ENCODE data around the gene TNNT2. TPM values are rescaled to one million over a fixed set of nuclear protein-coding genes. Genes with fewer than 3 reads are reported as not detected.

The TNNT2 gene
- total and polyA plus RNA-seq, 2 of the 4 experiments (the other 2 are of a cell fraction) = 0.18 to 1.2 TPM

DNA sequence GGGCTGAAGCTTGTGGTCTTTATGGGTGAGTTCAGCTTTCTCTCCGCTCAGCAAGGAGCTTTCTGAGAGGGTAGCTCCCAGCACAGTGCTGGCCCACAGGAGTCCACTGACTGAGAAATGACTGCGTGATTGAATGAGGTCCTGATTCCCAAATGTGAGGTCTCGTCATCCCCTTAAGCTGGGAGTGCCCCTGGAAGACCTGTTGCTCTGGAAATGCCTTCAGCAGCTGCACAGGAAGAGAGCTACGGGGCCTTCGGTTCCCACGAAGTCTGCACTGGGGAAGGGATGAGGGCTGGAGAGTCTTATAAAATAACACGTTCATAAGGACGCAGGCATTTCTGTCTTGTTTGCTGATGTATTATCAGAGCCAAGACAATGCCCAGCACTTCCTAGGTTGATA lies 14.0 kb downstream of the TNNT2 start:
- Histone ChIP-seq H3K36me3 (ENCODE audit: control insufficient read depth, insufficient read depth, low read length) (no peaks in the 10 kb centered on the region), H3K4me2 (ENCODE audit: low read depth, low read length) (no peak overlapping the region), H3K4me3 (ENCODE audit: insufficient read depth, low read depth, low read length) (no peak overlapping the region), H3K9ac (ENCODE audit: low read depth, low read length) (no peak overlapping the region), H3K27me3 (ENCODE audit: control insufficient read depth, insufficient read depth, low read length) (peaks cover 72% of the 10 kb centered on the region), H3K4ac (ENCODE audit: low read depth, low read length) (no peak overlapping the region), H4K20me1 (ENCODE audit: insufficient read depth, low read length) (no peaks in the 10 kb centered on the region; the same call in 1 of the 2 replicates), H3K79me1 (ENCODE audit: low read depth in 1 of 2, low read length in 2 of 2) (no peaks in the 10 kb centered on the region), H2AK5ac (ENCODE audit: low read depth, low read length) (no peak overlapping the region), H3K4me1 (ENCODE audit: control insufficient read depth, insufficient read depth, low read length) (no peaks in the 10 kb centered on the region), H3K18ac (ENCODE audit: low read depth, low read length) (no peak overlapping the region), H4K5ac (ENCODE audit: low read depth, low read length) (no peak overlapping the region), H2AFZ (replicated peaks; ENCODE audit: low read length, poor library complexity) (no peak overlapping the region), H2AK9ac (replicated peaks; ENCODE audit: low read depth, low read length, poor library complexity) (no peak overlapping the region), H3K56ac (ENCODE audit: extremely low read depth, insufficient read depth, low read length) (no peak overlapping the region), H3K9me1 (ENCODE audit: insufficient read depth, low read length) (no peaks in the 10 kb centered on the region), H3K14ac (replicated peaks; ENCODE audit: low read depth, low read length) (no peak overlapping the region), H2BK20ac (ENCODE audit: low read depth, low read length) (no peak overlapping the region), H3K23ac (ENCODE audit: low read depth, low read length) (no peak overlapping the region), H4K8ac (ENCODE audit: low read depth in 2 of 2, low read length in 2 of 2) (no peak overlapping the region), H2BK5ac (ENCODE audit: low read depth, low read length, poor library complexity, severe bottlenecking) (no peak overlapping the region), H4K91ac (ENCODE audit: insufficient read depth, low read depth, low read length) (no peak overlapping the region), H2BK15ac (ENCODE audit: low read depth, low read length) (no peak overlapping the region), H3K9me3 (ENCODE audit: control insufficient read depth, insufficient read depth, low read length) (no peaks in the 10 kb centered on the region), H2BK120ac (ENCODE audit: low read depth, low read length) (no peak overlapping the region), H3K27ac (ENCODE audit: insufficient read depth, low read length) (no peak overlapping the region)
- in situ Hi-C loops (cut with MboI; ENCODE audit: low sequenced_read_pairs) = no loop called here
- dilution Hi-C loops (cut with HindIII; ENCODE audit: low sequenced_read_pairs, unreplicated experiment) = no loop called here
- intact Hi-C loops (cut with micrococcal nuclease) = no loop called here
- 59% methylated on average over 6 of the region's 8 CpGs; no CpG with 5 or more reads in 1 of the 2 experiments for WGBS, 2 experiments (ENCODE audit: extremely low coverage in 2 of 2, insufficient read length in 1 of 2)
- TF ChIP-seq MAZ (IDR thresholded peaks at IDR 0.05; ENCODE audit: borderline replicate concordance, low read depth, low read length) (no peak), RAD21 (IDR thresholded peaks at IDR 0.05; ENCODE audit: low read length) (no peak), RCOR1 (IDR thresholded peaks at IDR 0.05; ENCODE audit: insufficient replicate concordance, low read length) (no peak), POLR2A (IDR thresholded peaks at IDR 0.05; ENCODE audit: low read depth, low read length) (no peak), BHLHE40 (IDR thresholded peaks at IDR 0.05; ENCODE audit: low read depth, low read length) (no peak), FOS (IDR thresholded peaks at IDR 0.05; ENCODE audit: low read depth, low read length) (no peak), SMC3 (IDR thresholded peaks at IDR 0.05; ENCODE audit: low read depth, low read length) (no peak), MAFK (IDR thresholded peaks at IDR 0.05; ENCODE audit: low read depth, low read length) (no peak), MXI1 (IDR thresholded peaks at IDR 0.05; ENCODE audit: borderline replicate concordance, low read depth, low read length) (no peak), RFX5 (IDR thresholded peaks at IDR 0.05; ENCODE audit: low read depth, low read length) (no peak), CHD1 (IDR thresholded peaks at IDR 0.05; ENCODE audit: low read depth, low read length) (no peak), CEBPB (IDR thresholded peaks at IDR 0.05; ENCODE audit: low read depth, low read length) (no peak), NFE2L2 (IDR thresholded peaks at IDR 0.05; ENCODE audit: low read depth, low read length) (no peak)
- TF ChIP-seq, protein P1, sequence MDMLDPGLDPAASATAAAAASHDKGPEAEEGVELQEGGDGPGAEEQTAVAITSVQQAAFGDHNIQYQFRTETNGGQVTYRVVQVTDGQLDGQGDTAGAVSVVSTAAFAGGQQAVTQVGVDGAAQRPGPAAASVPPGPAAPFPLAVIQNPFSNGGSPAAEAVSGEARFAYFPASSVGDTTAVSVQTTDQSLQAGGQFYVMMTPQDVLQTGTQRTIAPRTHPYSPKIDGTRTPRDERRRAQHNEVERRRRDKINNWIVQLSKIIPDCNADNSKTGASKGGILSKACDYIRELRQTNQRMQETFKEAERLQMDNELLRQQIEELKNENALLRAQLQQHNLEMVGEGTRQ (IDR thresholded peaks at IDR 0.05; ENCODE audit: low read depth, low read length) = no peak
- TF ChIP-seq, protein P2, sequence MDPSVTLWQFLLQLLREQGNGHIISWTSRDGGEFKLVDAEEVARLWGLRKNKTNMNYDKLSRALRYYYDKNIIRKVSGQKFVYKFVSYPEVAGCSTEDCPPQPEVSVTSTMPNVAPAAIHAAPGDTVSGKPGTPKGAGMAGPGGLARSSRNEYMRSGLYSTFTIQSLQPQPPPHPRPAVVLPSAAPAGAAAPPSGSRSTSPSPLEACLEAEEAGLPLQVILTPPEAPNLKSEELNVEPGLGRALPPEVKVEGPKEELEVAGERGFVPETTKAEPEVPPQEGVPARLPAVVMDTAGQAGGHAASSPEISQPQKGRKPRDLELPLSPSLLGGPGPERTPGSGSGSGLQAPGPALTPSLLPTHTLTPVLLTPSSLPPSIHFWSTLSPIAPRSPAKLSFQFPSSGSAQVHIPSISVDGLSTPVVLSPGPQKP (IDR thresholded peaks at IDR 0.05; ENCODE audit: borderline replicate concordance, low read depth, low read length) = no peak
- TF ChIP-seq, protein P3, sequence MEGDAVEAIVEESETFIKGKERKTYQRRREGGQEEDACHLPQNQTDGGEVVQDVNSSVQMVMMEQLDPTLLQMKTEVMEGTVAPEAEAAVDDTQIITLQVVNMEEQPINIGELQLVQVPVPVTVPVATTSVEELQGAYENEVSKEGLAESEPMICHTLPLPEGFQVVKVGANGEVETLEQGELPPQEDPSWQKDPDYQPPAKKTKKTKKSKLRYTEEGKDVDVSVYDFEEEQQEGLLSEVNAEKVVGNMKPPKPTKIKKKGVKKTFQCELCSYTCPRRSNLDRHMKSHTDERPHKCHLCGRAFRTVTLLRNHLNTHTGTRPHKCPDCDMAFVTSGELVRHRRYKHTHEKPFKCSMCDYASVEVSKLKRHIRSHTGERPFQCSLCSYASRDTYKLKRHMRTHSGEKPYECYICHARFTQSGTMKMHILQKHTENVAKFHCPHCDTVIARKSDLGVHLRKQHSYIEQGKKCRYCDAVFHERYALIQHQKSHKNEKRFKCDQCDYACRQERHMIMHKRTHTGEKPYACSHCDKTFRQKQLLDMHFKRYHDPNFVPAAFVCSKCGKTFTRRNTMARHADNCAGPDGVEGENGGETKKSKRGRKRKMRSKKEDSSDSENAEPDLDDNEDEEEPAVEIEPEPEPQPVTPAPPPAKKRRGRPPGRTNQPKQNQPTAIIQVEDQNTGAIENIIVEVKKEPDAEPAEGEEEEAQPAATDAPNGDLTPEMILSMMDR (conservative IDR thresholded peaks at IDR 0.05; ENCODE audit: low read depth, low read length) = no peak
- ChIA-PET POLR2A (ENCODE audit: unreplicated experiment) (no interaction called here), CTCF (interaction anchor here (1.1 to 1.2 kb wide), 2 partner anchors 15 to 109 kb away, joined by 4 to 6 read pairs; no protein-coding TSS in a partner anchor)
- ATAC-seq (ENCODE audit: low read depth) = no peak
- BruUV-seq (replicated peaks) = no TSS peak
- no peak for DNase-seq

All from IMR-90 (cell line).